KMS-11 (cell line): ENCODE measurements around the gene BACH1.
"Not testable (repeated sequence)": the region's sequence is repeated elsewhere in the genome, so short reads cannot be mapped to it uniquely, and the experiment has no call there.

Source experiments
- H2AFZ ChIP-seq: fragments of 200-600 bp; sonication (generic); 2 replicates; pipeline ENCODE4 v1.6.1; 2016; ENCODE audit warnings: antibody characterized with exemption, mixed run types, low read depth
- H3K27ac ChIP-seq: fragments of 200-600 bp; sonication (generic); 2 replicates; pipeline ENCODE4 v1.6.1; 2016; ENCODE audit warnings: mild to moderate bottlenecking, mixed run types
- H3K27me3 ChIP-seq: fragments of 200-600 bp; sonication (generic); 2 replicates; pipeline ENCODE4 v1.6.1; 2017; ENCODE audit warnings: mild to moderate bottlenecking, low read depth, mixed run types, moderate library complexity; ENCODE audit not compliant: insufficient read depth
- H3K36me3 ChIP-seq: fragments of 200-600 bp; sonication (generic); 2 replicates; pipeline ENCODE4 v1.6.1; 2017; ENCODE audit warnings: mild to moderate bottlenecking, mixed run types; ENCODE audit not compliant: insufficient read depth
- H3K4me1 ChIP-seq: fragments of 200-600 bp; sonication (generic); 2 replicates; pipeline ENCODE4 v1.6.1; 2016; ENCODE audit warnings: mild to moderate bottlenecking, low read depth, mixed run types; ENCODE audit not compliant: poor library complexity, severe bottlenecking
- H3K4me2 ChIP-seq: fragments of 200-600 bp; sonication (generic); 2 replicates; pipeline ENCODE4 v1.7.0; 2016; ENCODE audit warnings: mild to moderate bottlenecking, mixed run types
- H3K4me3 ChIP-seq: fragments of 200-600 bp; sonication (generic); IDR thresholded peaks from 2 replicates; pipeline ENCODE4 v1.6.1; 2017; ENCODE audit warnings: low read depth, low read length, mixed read lengths; ENCODE audit not compliant: insufficient read depth
- H3K79me2 ChIP-seq: fragments of 200-600 bp; sonication (generic); 2 replicates; pipeline ENCODE4 v1.6.1; 2016; ENCODE audit warnings: low read depth, mixed run types; ENCODE audit not compliant: insufficient read depth
- H3K9ac ChIP-seq: fragments of 200-600 bp; sonication (generic); 2 replicates; pipeline ENCODE4 v1.6.1; 2016; ENCODE audit warnings: mild to moderate bottlenecking, mixed run types
- H4K20me1 ChIP-seq: fragments of 200-600 bp; sonication (generic); 2 replicates; pipeline ENCODE4 v1.6.1; 2016; ENCODE audit warnings: mild to moderate bottlenecking, mixed run types; ENCODE audit not compliant: insufficient read depth
- TF ChIP-seq, protein P1 (sequence below): fragments of 200-600 bp; sonication (generic); conservative IDR thresholded peaks from 2 replicates; pipeline ENCODE4 v1.6.1; 2017; ENCODE audit warnings: low read depth, mild to moderate bottlenecking, antibody characterized with exemption, low read length, moderate library complexity, mixed read lengths

The BACH1 gene

DNA sequence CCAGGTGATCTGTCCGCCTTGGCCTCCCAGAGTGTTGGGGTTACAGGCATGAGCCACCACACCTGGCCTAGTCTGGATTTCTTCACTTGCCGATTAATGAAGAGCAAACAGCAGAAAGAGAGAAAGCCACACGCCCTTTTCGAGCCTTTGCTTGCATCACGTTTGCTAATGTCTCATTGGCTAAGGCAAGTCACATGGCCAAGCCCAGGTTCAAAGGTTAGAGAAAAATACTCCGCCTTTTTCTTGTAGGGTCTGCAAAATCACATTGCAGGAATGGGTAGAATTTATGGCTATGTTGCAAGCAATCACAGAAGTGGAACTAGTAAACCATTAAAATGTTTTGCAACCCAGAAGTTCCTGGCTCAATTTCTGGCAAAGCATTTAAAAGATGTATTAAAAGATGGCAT, 26.8 kb upstream of the BACH1 start:
- Histone ChIP-seq H2AFZ (no peak overlapping the region), H3K4me3 (no peak overlapping the region), H3K27me3 (no peaks in the 10 kb centered on the region), H3K27ac (no peak overlapping the region), H4K20me1 (no peaks in the 10 kb centered on the region; the same call in 1 of the 2 replicates), H3K36me3 (no peaks in the 10 kb centered on the region), H3K4me2 (no peak overlapping the region), H3K4me1 (no peaks in the 10 kb centered on the region), H3K9ac (no peak overlapping the region), H3K79me2 (no peaks in the 10 kb centered on the region)
- TF ChIP-seq, protein P1, sequence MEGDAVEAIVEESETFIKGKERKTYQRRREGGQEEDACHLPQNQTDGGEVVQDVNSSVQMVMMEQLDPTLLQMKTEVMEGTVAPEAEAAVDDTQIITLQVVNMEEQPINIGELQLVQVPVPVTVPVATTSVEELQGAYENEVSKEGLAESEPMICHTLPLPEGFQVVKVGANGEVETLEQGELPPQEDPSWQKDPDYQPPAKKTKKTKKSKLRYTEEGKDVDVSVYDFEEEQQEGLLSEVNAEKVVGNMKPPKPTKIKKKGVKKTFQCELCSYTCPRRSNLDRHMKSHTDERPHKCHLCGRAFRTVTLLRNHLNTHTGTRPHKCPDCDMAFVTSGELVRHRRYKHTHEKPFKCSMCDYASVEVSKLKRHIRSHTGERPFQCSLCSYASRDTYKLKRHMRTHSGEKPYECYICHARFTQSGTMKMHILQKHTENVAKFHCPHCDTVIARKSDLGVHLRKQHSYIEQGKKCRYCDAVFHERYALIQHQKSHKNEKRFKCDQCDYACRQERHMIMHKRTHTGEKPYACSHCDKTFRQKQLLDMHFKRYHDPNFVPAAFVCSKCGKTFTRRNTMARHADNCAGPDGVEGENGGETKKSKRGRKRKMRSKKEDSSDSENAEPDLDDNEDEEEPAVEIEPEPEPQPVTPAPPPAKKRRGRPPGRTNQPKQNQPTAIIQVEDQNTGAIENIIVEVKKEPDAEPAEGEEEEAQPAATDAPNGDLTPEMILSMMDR = no peak

DNA sequence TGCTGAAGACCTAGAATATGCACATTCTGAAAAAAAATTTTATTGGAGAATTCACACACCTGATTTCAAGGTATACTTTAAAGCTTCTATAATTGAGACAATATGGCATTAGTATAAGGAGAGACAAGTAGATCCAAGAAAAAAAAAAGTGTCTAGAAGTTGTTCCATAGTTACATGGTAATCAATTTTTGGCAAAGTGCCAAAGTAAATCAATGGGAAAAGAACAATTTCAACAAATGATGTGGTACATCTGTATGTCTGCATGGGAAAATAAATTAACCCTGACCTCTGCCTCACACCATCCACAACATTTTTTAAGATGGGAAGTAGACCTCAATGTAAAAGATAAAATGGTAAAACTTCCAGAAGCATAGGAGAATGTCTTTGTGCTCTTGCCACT, 21.3 kb upstream of the BACH1 start:
- H2AFZ ChIP-seq = no peak overlapping the region
- no peaks in the 10 kb centered on the region for H3K4me1 ChIP-seq
- no peak overlapping the region for H3K4me3 ChIP-seq
- TF ChIP-seq, protein P1 = no peak
- no peaks in the 10 kb centered on the region; the same call in 1 of the 2 replicates for H4K20me1 ChIP-seq
- no peaks in the 10 kb centered on the region for H3K27me3 ChIP-seq
- no peaks in the 10 kb centered on the region for H3K36me3 ChIP-seq
- no peak overlapping the region for H3K4me2 ChIP-seq
- no peaks in the 10 kb centered on the region for H3K79me2 ChIP-seq
- no peak overlapping the region for H3K27ac ChIP-seq
- H3K9ac ChIP-seq = no peak overlapping the region

DNA sequence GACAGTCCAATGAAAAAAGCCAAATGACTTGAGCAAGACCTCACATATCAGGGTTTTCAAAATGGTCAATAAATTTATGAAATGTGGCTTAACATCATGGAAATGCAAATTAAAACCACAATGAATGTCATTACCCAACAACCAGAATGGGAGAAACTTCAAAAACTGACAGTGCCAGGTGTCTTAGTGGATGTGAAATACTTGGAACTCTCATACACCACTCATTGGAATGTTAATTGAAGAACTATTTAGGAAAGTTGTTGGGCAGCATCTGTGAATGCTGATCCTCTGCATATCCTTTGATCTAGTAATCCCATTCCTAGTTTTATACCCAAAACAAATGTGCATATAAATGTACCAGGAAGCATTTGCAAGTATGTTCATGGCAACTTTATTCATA, 19.2 kb upstream of the BACH1 start:
- TF ChIP-seq, protein P1 = no peak
- no peak overlapping the region for H2AFZ ChIP-seq
- no peak overlapping the region for H3K4me3 ChIP-seq
- H3K4me2 ChIP-seq = no peak overlapping the region
- no peaks in the 10 kb centered on the region for H3K27me3 ChIP-seq
- no peaks in the 10 kb centered on the region for H3K79me2 ChIP-seq
- H3K4me1 ChIP-seq = no peaks in the 10 kb centered on the region
- H3K9ac ChIP-seq = no peak overlapping the region
- H4K20me1 ChIP-seq = no peaks in the 10 kb centered on the region; the same call in 1 of the 2 replicates
- H3K36me3 ChIP-seq = no peaks in the 10 kb centered on the region
- H3K27ac ChIP-seq = no peak overlapping the region

DNA sequence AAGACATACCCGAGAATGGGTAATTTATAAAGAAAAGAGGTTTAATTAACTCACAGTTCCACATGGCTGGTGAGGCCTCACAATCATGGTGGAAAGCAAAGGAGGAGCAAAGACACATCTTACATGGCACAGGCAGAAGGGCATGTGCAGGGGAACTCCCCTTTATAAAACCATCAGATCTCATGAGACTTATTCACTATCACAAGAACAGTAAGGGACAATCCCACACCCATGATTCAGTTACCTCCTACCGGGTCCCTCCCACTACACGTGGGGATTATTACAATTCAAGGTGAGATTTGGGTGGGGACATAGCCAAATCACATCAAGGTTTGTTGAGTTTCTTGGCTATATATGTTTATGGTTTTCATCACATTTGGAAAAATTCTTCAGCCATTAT, 16.9 kb upstream of the BACH1 start:
- not testable (repeated sequence) for H3K4me1 ChIP-seq, H3K36me3 ChIP-seq, H3K4me2 ChIP-seq, H3K9ac ChIP-seq, H3K27ac ChIP-seq, H3K79me2 ChIP-seq, H3K27me3 ChIP-seq, H4K20me1 ChIP-seq, H3K4me3 ChIP-seq, H2AFZ ChIP-seq

DNA sequence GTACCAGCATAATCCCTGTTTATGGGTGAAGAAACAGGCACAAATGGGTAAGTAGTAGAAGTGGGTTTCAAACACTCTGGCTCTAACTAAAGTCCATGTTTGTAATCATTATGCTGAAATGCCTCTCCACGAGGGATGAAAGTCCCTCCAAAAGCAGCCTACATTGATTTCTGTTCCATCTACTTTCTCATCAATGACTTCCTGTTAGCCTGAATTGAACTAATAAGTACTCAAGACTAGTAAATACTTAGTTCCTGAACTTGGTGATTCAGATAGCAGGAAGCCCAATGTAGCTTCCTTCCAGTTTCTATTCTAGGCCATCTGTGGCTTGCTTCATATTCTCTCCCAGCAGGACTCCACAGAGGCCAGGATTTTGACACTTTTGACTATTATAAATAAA, 11.3 kb upstream of the BACH1 start:
- H3K4me2 ChIP-seq = no peak overlapping the region

More for the DNA sequence above, 11.3 kb upstream of the BACH1 start:
- no peak overlapping the region for H3K9ac ChIP-seq
- H3K4me3 ChIP-seq = no peak overlapping the region
- H2AFZ ChIP-seq = no peak overlapping the region
- no peak overlapping the region for H3K27ac ChIP-seq
- no peaks in the 10 kb centered on the region for H4K20me1 ChIP-seq
- TF ChIP-seq, protein P1 = no peak
- no peaks in the 10 kb centered on the region for H3K79me2 ChIP-seq
- no peaks in the 10 kb centered on the region for H3K36me3 ChIP-seq
- H3K27me3 ChIP-seq = no peaks in the 10 kb centered on the region
- peaks cover 6% of the 10 kb centered on the region for H3K4me1 ChIP-seq
